ENCODE data around the gene SEMA5B.

Gene SEMA5B

GRCh38 chr3:122940628-122941086 lies 86.9 kb downstream of the SEMA5B start:
- H3K4me3 ChIP-seq (ENCODE audit: low read length), result no peak overlapping the region
- H3K9ac ChIP-seq (ENCODE audit: low read length), result no peak overlapping the region
- no peaks in the 10 kb centered on the region for H3K27me3 ChIP-seq (ENCODE audit: control insufficient read depth, insufficient read depth, low read length)
- peak overlapping the region; percentile 27 for H3K27ac ChIP-seq (ENCODE audit: low read depth, low read length)
- no peaks in the 10 kb centered on the region for H3K36me3 ChIP-seq (ENCODE audit: control insufficient read depth, insufficient read depth, low read length)
- H3K4me1 ChIP-seq (ENCODE audit: control insufficient read depth, insufficient read depth, low read length), result no peaks in the 10 kb centered on the region

DNA sequence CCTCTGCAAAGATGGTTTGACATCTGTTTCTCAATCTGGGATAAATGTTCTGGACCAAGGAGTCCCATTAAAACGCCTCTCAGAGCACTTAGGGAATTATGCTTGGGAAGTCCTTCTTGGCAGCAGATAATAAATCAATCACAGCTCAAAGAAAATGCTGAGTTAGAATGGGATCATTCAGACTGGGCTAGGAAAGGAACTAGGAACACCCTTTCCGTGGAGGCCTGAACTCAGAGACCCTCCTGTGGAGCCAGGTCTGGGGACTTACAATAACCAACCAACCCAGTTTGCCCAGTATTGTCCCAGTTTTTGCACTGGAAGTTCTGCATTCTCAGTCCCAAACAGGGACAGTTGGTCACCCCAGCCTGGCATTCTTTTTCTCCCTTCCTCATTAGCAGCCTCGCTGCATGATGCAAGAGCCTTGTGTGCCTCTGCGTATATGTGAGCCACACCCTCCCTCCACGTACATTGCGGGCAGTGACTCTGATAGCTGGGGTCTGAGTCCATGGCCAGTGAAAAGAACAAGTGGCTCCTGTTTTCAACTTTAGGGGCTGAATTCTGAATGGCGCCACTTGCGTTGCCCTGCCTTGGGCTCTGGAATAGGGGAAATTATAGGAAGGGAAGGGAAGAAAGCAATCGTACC lies 88.7 kb downstream of the SEMA5B start:
- Histone ChIP-seq H3K4me1 (ENCODE audit: control insufficient read depth, insufficient read depth, low read length) (no peaks in the 10 kb centered on the region), H3K27ac (ENCODE audit: low read depth, low read length) (no peak overlapping the region), H3K27me3 (ENCODE audit: control insufficient read depth, insufficient read depth, low read length) (no peaks in the 10 kb centered on the region), H3K9ac (ENCODE audit: low read length) (no peak overlapping the region), H3K4me3 (ENCODE audit: low read length) (no peak overlapping the region), H3K36me3 (ENCODE audit: control insufficient read depth, insufficient read depth, low read length) (no peaks in the 10 kb centered on the region)

GRCh38 chr3:122937745-122938144 lies 89.8 kb downstream of the SEMA5B start:
- Histone ChIP-seq H3K9ac (ENCODE audit: low read length) (no peak overlapping the region), H3K27ac (ENCODE audit: low read depth, low read length) (no peak overlapping the region), H3K4me1 (ENCODE audit: control insufficient read depth, insufficient read depth, low read length) (no peaks in the 10 kb centered on the region), H3K27me3 (ENCODE audit: control insufficient read depth, insufficient read depth, low read length) (no peaks in the 10 kb centered on the region), H3K36me3 (ENCODE audit: control insufficient read depth, insufficient read depth, low read length) (no peaks in the 10 kb centered on the region), H3K4me3 (ENCODE audit: low read length) (no peak overlapping the region)

DNA sequence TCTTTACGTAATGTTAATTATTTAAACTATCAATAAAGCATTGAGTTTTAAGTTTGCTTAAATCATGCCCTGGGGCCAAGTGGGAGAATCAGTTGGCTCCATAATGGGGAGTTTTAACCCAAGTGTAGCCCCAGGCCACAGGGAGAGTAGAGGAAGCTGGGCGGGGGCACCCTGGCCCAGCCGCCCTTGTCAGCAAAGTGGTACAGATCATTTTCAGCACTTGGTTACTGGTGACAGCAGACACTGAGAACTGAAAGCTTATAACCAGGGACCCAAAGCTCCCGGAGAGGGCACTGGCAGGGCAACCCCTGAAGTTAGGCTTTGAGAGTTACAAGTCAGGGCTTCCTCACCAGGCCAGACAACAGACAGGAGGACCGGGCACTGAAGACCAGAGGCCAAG lies 90.6 kb downstream of the SEMA5B start:
- no peaks in the 10 kb centered on the region for H3K27me3 ChIP-seq (ENCODE audit: control insufficient read depth, insufficient read depth, low read length)

DNA sequence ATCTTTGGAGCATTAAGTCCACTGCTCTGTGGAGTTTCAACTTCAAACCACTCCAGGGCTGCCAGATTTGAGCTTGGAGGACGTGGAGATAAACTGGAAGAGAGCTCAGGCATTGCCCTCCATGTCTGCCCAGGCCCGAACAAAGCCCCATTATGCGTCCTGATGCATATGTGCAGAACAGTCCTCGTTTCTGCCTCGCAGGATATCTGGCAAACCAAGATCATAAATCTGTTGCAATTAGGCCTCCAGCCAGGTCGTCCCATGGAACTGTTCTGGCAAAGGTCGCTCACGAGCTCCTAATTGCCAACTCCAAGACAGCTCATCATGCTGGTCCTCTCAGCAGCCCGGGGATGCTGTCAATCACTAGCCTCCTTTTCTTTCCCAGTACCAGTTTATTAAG lies 91.2 kb downstream of the SEMA5B start:
- no peak overlapping the region for H3K4me3 ChIP-seq (ENCODE audit: low read length)
- H3K9ac ChIP-seq (ENCODE audit: low read length), result no peak overlapping the region

More for the DNA sequence above, 90.6 kb downstream of the SEMA5B start:
- Histone ChIP-seq H3K9ac (ENCODE audit: low read length) (no peak overlapping the region), H3K27ac (ENCODE audit: low read depth, low read length) (no peak overlapping the region), H3K4me1 (ENCODE audit: control insufficient read depth, insufficient read depth, low read length) (no peaks in the 10 kb centered on the region), H3K36me3 (ENCODE audit: control insufficient read depth, insufficient read depth, low read length) (no peaks in the 10 kb centered on the region), H3K4me3 (ENCODE audit: low read length) (no peak overlapping the region)

GRCh38 chr3:122934251-122934650 lies 93.3 kb downstream of the SEMA5B start:
- Histone ChIP-seq H3K27me3 (ENCODE audit: control insufficient read depth, insufficient read depth, low read length) (no peaks in the 10 kb centered on the region), H3K4me3 (ENCODE audit: low read length) (no peak overlapping the region), H3K27ac (ENCODE audit: low read depth, low read length) (no peak overlapping the region), H3K36me3 (ENCODE audit: control insufficient read depth, insufficient read depth, low read length) (no peaks in the 10 kb centered on the region), H3K4me1 (ENCODE audit: control insufficient read depth, insufficient read depth, low read length) (no peaks in the 10 kb centered on the region), H3K9ac (ENCODE audit: low read length) (no peak overlapping the region)

More for the DNA sequence above, 91.2 kb downstream of the SEMA5B start:
- Histone ChIP-seq H3K4me1 (ENCODE audit: control insufficient read depth, insufficient read depth, low read length) (no peaks in the 10 kb centered on the region), H3K36me3 (ENCODE audit: control insufficient read depth, insufficient read depth, low read length) (no peaks in the 10 kb centered on the region), H3K27me3 (ENCODE audit: control insufficient read depth, insufficient read depth, low read length) (no peaks in the 10 kb centered on the region), H3K27ac (ENCODE audit: low read depth, low read length) (no peak overlapping the region)

- Histone ChIP-seq H3K27me3 (ENCODE audit: control insufficient read depth, insufficient read depth, low read length) (no peaks in the 10 kb centered on the region), H3K4me3 (ENCODE audit: low read length) (no peak overlapping the region), H3K4me1 (ENCODE audit: control insufficient read depth, insufficient read depth, low read length) (no peaks in the 10 kb centered on the region), H3K9ac (ENCODE audit: low read length) (no peak overlapping the region), H3K27ac (ENCODE audit: low read depth, low read length) (no peak overlapping the region), H3K36me3 (ENCODE audit: control insufficient read depth, insufficient read depth, low read length) (no peaks in the 10 kb centered on the region)
Observed at GRCh38 chr3:122932251-122932967, 95.2 kb downstream of the SEMA5B start.

DNA sequence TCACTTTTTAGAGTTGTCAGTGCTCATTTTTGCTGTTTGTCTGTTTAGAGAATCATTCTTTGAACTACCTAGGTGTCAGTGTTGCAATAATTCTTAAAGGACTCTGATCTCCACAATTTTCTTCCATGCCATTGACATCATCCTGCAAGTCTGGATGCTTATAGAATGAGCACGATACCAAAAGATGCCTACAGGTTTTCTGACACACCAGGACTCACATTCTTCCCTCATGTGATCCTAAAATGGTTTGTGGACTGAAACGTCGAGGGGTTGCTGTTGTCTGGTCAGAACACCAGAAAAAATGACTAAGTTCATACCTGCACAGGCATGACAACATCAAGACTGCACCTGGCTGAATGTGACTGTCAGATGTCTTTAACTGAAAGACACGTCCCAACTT lies 95.9 kb downstream of the SEMA5B start:
- Histone ChIP-seq H3K4me1 (ENCODE audit: control insufficient read depth, insufficient read depth, low read length) (no peaks in the 10 kb centered on the region), H3K27ac (ENCODE audit: low read depth, low read length) (no peak overlapping the region), H3K27me3 (ENCODE audit: control insufficient read depth, insufficient read depth, low read length) (no peaks in the 10 kb centered on the region), H3K9ac (ENCODE audit: low read length) (no peak overlapping the region), H3K36me3 (ENCODE audit: control insufficient read depth, insufficient read depth, low read length) (no peaks in the 10 kb centered on the region), H3K4me3 (ENCODE audit: low read length) (no peak overlapping the region)

- Histone ChIP-seq H3K27ac (ENCODE audit: low read depth, low read length) (no peak overlapping the region), H3K4me3 (ENCODE audit: low read length) (no peak overlapping the region), H3K4me1 (ENCODE audit: control insufficient read depth, insufficient read depth, low read length) (no peaks in the 10 kb centered on the region), H3K9ac (ENCODE audit: low read length) (no peak overlapping the region), H3K36me3 (ENCODE audit: control insufficient read depth, insufficient read depth, low read length) (no peaks in the 10 kb centered on the region), H3K27me3 (ENCODE audit: control insufficient read depth, insufficient read depth, low read length) (no peaks in the 10 kb centered on the region)
Observed at GRCh38 chr3:122930063-122930997, 97.2 kb downstream of the SEMA5B start.

DNA sequence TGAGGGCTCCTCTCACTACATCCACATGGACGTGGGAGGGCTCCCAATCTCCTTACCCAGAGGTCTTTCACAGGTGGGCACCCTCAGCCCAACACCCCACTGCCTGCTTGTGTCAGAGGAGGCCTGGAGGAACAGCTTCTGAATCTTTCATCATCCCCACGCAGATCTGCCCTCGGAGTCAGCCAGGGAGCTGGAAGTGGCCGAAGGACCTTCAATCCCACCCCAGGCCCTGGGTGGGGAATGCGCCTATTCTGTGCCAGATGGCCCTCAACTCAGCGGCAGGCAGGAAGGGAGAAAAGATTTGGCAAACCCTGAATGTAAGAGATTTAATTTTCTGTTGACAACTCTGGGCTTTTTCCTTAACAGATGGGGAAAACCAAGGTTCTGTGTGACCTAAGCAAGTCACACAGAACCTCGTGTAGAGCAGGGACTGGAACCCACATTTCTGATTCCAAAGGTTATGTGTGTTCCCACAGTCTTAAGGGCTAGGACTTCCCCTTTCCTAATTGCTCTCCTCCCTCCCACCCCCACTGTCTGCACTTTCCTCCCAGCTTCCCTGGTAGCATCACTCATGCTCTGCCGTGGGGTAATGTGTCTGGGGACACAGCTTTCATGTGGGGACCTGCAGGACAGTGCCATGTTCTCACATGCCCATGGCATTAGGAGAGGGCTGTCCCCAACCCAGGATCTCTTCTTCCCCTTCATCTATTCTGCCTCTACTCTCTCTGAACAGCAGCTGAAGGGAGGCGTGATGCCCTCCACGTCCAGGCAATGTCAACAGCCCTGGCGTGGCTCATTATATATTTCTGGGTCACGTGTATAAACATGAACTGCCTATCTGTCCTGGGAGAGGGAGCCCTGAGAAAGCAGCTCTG lies 98.1 kb downstream of the SEMA5B start:
- Histone ChIP-seq H3K36me3 (ENCODE audit: control insufficient read depth, insufficient read depth, low read length) (no peaks in the 10 kb centered on the region), H3K27me3 (ENCODE audit: control insufficient read depth, insufficient read depth, low read length) (no peaks in the 10 kb centered on the region), H3K9ac (ENCODE audit: low read length) (no peak overlapping the region), H3K4me1 (ENCODE audit: control insufficient read depth, insufficient read depth, low read length) (no peaks in the 10 kb centered on the region), H3K27ac (ENCODE audit: low read depth, low read length) (no peak overlapping the region), H3K4me3 (ENCODE audit: low read length) (no peak overlapping the region)

GRCh38 chr3:122928396-122929187 lies 99.0 kb downstream of the SEMA5B start:
- Histone ChIP-seq H3K4me3 (ENCODE audit: low read length) (no peak overlapping the region), H3K36me3 (ENCODE audit: control insufficient read depth, insufficient read depth, low read length) (no peaks in the 10 kb centered on the region), H3K27me3 (ENCODE audit: control insufficient read depth, insufficient read depth, low read length) (peaks cover under 1% of the 10 kb centered on the region), H3K27ac (ENCODE audit: low read depth, low read length) (no peak overlapping the region), H3K9ac (ENCODE audit: low read length) (no peak overlapping the region), H3K4me1 (ENCODE audit: control insufficient read depth, insufficient read depth, low read length) (no peaks in the 10 kb centered on the region)

Data from rectal smooth muscle tissue (tissue), 1 donor.